SK-N-SH (cell line): ENCODE results near the gene NFKBIE. TPM values are rescaled to one million over a fixed set of nuclear protein-coding genes. Genes with fewer than 3 reads are reported as not detected.
"Not testable (repeated sequence)": the region's sequence is repeated elsewhere in the genome, so short reads cannot be mapped to it uniquely, and the experiment has no call there.

Experiments
- CTCF ChIA-PET: fragments of 300-600, 350-600 bp; formaldehyde crosslinking; extraction: SDS; loops from one replicate; lab custom pipeline; 2021; lab: Yijun Ruan, JAX
- POLR2A ChIA-PET: fragments of 350-600 bp; sonication (Branson Sonifier 250); formaldehyde crosslinking; extraction: SDS; loops from one replicate; lab custom pipeline; 2020; ENCODE audit warnings: antibody characterized with exemption, inconsistent platforms; lab: Yijun Ruan, JAX
- DNase-seq: peaks from one replicate; pipeline ENCODE4 v3.0.0; 2012
- H2AFZ ChIP-seq: fragments of 200-600 bp; sonication (generic); 2 replicates; pipeline ENCODE4 v1.8.1; 2016; ENCODE audit warnings: antibody characterized with exemption, mild to moderate bottlenecking, low read depth
- H3F3A ChIP-seq: fragments of 200-600 bp; sonication (generic); replicated peaks from 2 replicates; pipeline ENCODE3; 2016; ENCODE audit warnings: antibody characterized with exemption, mild to moderate bottlenecking; ENCODE audit not compliant: insufficient read depth
- H3K27ac ChIP-seq, 2 experiments: fragments of 200-500 bp in 1 of 2; fragments of 200-600 bp in 1 of 2; sonication (Bioruptor generic) in 1 of 2; sonication (generic), shearing (Covaris generic) in 1 of 2; 2 replicates each; pipeline versions ENCODE4 v1.5.1 to v1.6.1; 2014 to 2016; ENCODE audit warnings: low read depth in 2 of 2, inconsistent platforms in 1 of 2, low read length in 1 of 2, mild to moderate bottlenecking in 1 of 2, mixed read lengths in 1 of 2
- H3K27me3 ChIP-seq: fragments of 200-600 bp; sonication (generic), shearing (Covaris generic); 2 replicates; pipeline ENCODE4 v1.6.1; 2016; ENCODE audit warnings: mixed run types; ENCODE audit not compliant: insufficient read depth
- H3K36me3 ChIP-seq, 2 experiments: fragments of 200-500 bp in 1 of 2; fragments of 200-600 bp in 1 of 2; sonication (Bioruptor generic) in 1 of 2; sonication (generic) in 1 of 2; replicated peaks in 1 of 2; 2 replicates each; pipeline versions ENCODE3 to v1.5.1; 2014 to 2016; ENCODE audit warnings: low read length in 1 of 2, mild to moderate bottlenecking in 1 of 2; ENCODE audit not compliant: insufficient read depth in 2 of 2, control insufficient read depth in 1 of 2
- H3K4me1 ChIP-seq, 2 experiments: fragments of 200-500 bp in 1 of 2; fragments of 200-600 bp in 1 of 2; sonication (Bioruptor generic) in 1 of 2; sonication (generic), shearing (Covaris generic) in 1 of 2; 2 replicates each; pipeline versions ENCODE4 v1.5.1 to v1.6.1; 2014 to 2016; ENCODE audit warnings: low read depth in 1 of 2, low read length in 1 of 2, mixed run types in 1 of 2; ENCODE audit not compliant: insufficient read depth in 2 of 2, control insufficient read depth in 1 of 2
- H3K4me2 ChIP-seq: fragments of 200-600 bp; sonication (generic), shearing (Covaris generic); 2 replicates; pipeline ENCODE4 v1.6.1; 2017; ENCODE audit warnings: mixed run types
- H3K4me3 ChIP-seq, 2 experiments: fragments of 200-500 bp in 1 of 2; fragments of 200-600 bp in 1 of 2; sonication (Bioruptor generic) in 1 of 2; sonication (generic), shearing (Covaris generic) in 1 of 2; 2 replicates each; pipeline versions ENCODE4 v1.5.1 to v1.8.1; 2014 to 2016; ENCODE audit warnings: low read depth in 2 of 2, inconsistent platforms in 1 of 2, low read length in 1 of 2, mild to moderate bottlenecking in 1 of 2, mixed read lengths in 1 of 2, moderate library complexity in 1 of 2
- H3K79me2 ChIP-seq: fragments of 200-600 bp; sonication (generic); 2 replicates; pipeline ENCODE4 v1.8.1; 2017; ENCODE audit warnings: mild to moderate bottlenecking; ENCODE audit not compliant: insufficient read depth
- H3K9ac ChIP-seq: fragments of 200-600 bp; sonication (generic); 2 replicates; pipeline ENCODE4 v1.6.1; 2017; ENCODE audit warnings: mixed run types
- H3K9me2 ChIP-seq: fragments of 200-600 bp; sonication (generic); 2 replicates; pipeline ENCODE4 v1.6.1; 2017; ENCODE audit warnings: mixed run types
- H3K9me3 ChIP-seq: fragments of 200-600 bp; sonication (generic); 2 replicates; pipeline ENCODE4 v1.6.1; 2017; ENCODE audit warnings: mixed run types, mild to moderate bottlenecking, moderate library complexity
- H4K20me1 ChIP-seq: fragments of 200-600 bp; sonication (generic); 2 replicates; pipeline ENCODE4 v1.6.1; 2017; ENCODE audit warnings: mild to moderate bottlenecking, mixed run types; ENCODE audit not compliant: insufficient read depth
- CHD2 ChIP-seq: fragments of 150-350 bp; IDR thresholded peaks from 2 replicates; pipeline ENCODE4 v1.6.1; 2018; ENCODE audit warnings: low read length; ENCODE audit not compliant: partially characterized antibody
- ELF1 ChIP-seq: IDR thresholded peaks from 2 replicates; pipeline ENCODE4 v1.4.0; 2012
- EZH2phosphoT487 ChIP-seq: fragments of 200-600 bp; sonication (generic); IDR thresholded peaks from 2 replicates; pipeline ENCODE4 v1.6.1; 2017; ENCODE audit warnings: low read depth, mixed run types, mild to moderate bottlenecking, antibody characterized with exemption, moderate library complexity, borderline replicate concordance
- FOSL2 ChIP-seq: IDR thresholded peaks from 2 replicates; pipeline ENCODE4 v1.4.0; 2012; ENCODE audit warnings: low read depth, mild to moderate bottlenecking, moderate library complexity, borderline replicate concordance
- FOXJ3 ChIP-seq: sonication (generic); formaldehyde crosslinking; IDR thresholded peaks from 2 replicates; pipeline ENCODE4 v1.5.1; 2020; ENCODE audit warnings: mild to moderate bottlenecking, missing genetic modification reagents
- JUND ChIP-seq: IDR thresholded peaks from 2 replicates; pipeline ENCODE4 v1.4.0; 2012
- MEF2A ChIP-seq: IDR thresholded peaks from 2 replicates; pipeline ENCODE4 v1.4.0; 2012; ENCODE audit warnings: low read depth, borderline replicate concordance
- MXI1 ChIP-seq: IDR thresholded peaks from 2 replicates; pipeline ENCODE4 v1.6.1; 2012; ENCODE audit warnings: mild to moderate bottlenecking, low read depth, low read length, improper control_type of control experiment
- NRF1 ChIP-seq: IDR thresholded peaks from 2 replicates; pipeline ENCODE4 v1.6.1; 2012; ENCODE audit warnings: low read depth, mild to moderate bottlenecking, low read length
- TCF12 ChIP-seq: IDR thresholded peaks from 2 replicates; pipeline ENCODE4 v1.4.0; 2012
- WGBS: methylation state at CpG from one replicate; pipeline ENCODE4 v1.1.6; 2017; ENCODE audit warnings: low lambda C conversion rate; 5-methylcytosine and 5-hydroxymethylcytosine counted together
- polyA plus RNA-seq, 3 experiments: library from polyadenylated mRNA; depleted of rRNA; stranded (reverse); fragments of >200 nt; gene quantifications; 2 replicates each; pipeline ENCODE4 v1.2.3, GENCODE V29; 2012
- TF ChIP-seq, protein P1 (sequence below): IDR thresholded peaks from 2 replicates; pipeline ENCODE4 v1.4.0; 2012; ENCODE audit warnings: low read depth, borderline replicate concordance
- TF ChIP-seq, protein P2 (sequence below): IDR thresholded peaks from 2 replicates; pipeline ENCODE4 v1.4.0; 2012; ENCODE audit warnings: low read depth, borderline replicate concordance

NFKBIE gene
- polyA plus RNA-seq, 1 of the 3 experiments (the other 2 are of a cell fraction): 5.8 TPM

GRCh38 chr6:44265007-44265721 lies at the start of gene NFKBIE (continued):
- TF ChIP-seq CHD2: peak; percentile 29
- TF ChIP-seq TCF12: no peak
- TF ChIP-seq, protein P1, sequence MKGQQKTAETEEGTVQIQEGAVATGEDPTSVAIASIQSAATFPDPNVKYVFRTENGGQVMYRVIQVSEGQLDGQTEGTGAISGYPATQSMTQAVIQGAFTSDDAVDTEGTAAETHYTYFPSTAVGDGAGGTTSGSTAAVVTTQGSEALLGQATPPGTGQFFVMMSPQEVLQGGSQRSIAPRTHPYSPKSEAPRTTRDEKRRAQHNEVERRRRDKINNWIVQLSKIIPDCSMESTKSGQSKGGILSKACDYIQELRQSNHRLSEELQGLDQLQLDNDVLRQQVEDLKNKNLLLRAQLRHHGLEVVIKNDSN: no peak
- TF ChIP-seq MXI1: no peak; the same call in 1 of the 2 replicates
- TF ChIP-seq FOXJ3 (CRISPR knock-in tag): no peak
- TF ChIP-seq JUND: no peak
- TF ChIP-seq, protein P2, sequence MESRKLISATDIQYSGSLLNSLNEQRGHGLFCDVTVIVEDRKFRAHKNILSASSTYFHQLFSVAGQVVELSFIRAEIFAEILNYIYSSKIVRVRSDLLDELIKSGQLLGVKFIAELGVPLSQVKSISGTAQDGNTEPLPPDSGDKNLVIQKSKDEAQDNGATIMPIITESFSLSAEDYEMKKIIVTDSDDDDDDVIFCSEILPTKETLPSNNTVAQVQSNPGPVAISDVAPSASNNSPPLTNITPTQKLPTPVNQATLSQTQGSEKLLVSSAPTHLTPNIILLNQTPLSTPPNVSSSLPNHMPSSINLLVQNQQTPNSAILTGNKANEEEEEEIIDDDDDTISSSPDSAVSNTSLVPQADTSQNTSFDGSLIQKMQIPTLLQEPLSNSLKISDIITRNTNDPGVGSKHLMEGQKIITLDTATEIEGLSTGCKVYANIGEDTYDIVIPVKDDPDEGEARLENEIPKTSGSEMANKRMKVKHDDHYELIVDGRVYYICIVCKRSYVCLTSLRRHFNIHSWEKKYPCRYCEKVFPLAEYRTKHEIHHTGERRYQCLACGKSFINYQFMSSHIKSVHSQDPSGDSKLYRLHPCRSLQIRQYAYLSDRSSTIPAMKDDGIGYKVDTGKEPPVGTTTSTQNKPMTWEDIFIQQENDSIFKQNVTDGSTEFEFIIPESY: no peak
- TF ChIP-seq NRF1: no peak
- TF ChIP-seq ELF1: peak; percentile 43; the same call in 1 of the 2 replicates
- TF ChIP-seq EZH2phosphoT487: no peak
- no peak for TF ChIP-seq FOSL2
- no peak for TF ChIP-seq MEF2A

GRCh38 chr6:44314657-44315056 lies 49.3 kb upstream of the NFKBIE start:
- WGBS: 76% methylated on average over 7 of the region's 8 CpGs
- not testable (repeated sequence) for DNase-seq
- CTCF ChIA-PET: interaction anchor here (1.0 to 4.4 kb wide), 11 partner anchors 10 to 131 kb away, joined by 3 to 40 read pairs (median 12); partner anchors contain the start of gene TMEM151B

More at GRCh38 chr6:44314657-44315056, 49.3 kb upstream of the NFKBIE start:
- H3K27me3 ChIP-seq, H3K9me2 ChIP-seq, H4K20me1 ChIP-seq, H3K4me1 ChIP-seq, H3K4me3 ChIP-seq, H3K27ac ChIP-seq, POLR2A ChIA-PET, H2AFZ ChIP-seq, H3F3A ChIP-seq, H3K9me3 ChIP-seq, H3K9ac ChIP-seq, H3K4me2 ChIP-seq: not testable (repeated sequence)
- H3K36me3 ChIP-seq: peaks cover 13 to 23% of the 10 kb centered on the region in 2 experiments
- peaks cover 11% of the 10 kb centered on the region; the same call in 1 of the 2 replicates for H3K79me2 ChIP-seq
